ENCODE measurements around the gene CRYBB1. TPM values are rescaled to one million over a fixed set of nuclear protein-coding genes. Genes with fewer than 3 reads are reported as not detected.

CRYBB1 gene
- total RNA-seq, 1 donor from 2014 or later: 0.76 TPM

GRCh38 chr22:26585104-26585790 is 32.6 kb downstream of the CRYBB1 start:
- intact Hi-C loops (cut with DNase I): no loop called here

GRCh38 chr22:26584010-26584409 is 33.8 kb downstream of the CRYBB1 start:
- DNase-seq (ENCODE audit: low spot score): no peak
- intact Hi-C loops (cut with DNase I): no loop called here

More at GRCh38 chr22:26585104-26585790, 32.6 kb downstream of the CRYBB1 start:
- DNase-seq (ENCODE audit: low spot score) (peak; percentile 68), ATAC-seq (no peak)

DNA sequence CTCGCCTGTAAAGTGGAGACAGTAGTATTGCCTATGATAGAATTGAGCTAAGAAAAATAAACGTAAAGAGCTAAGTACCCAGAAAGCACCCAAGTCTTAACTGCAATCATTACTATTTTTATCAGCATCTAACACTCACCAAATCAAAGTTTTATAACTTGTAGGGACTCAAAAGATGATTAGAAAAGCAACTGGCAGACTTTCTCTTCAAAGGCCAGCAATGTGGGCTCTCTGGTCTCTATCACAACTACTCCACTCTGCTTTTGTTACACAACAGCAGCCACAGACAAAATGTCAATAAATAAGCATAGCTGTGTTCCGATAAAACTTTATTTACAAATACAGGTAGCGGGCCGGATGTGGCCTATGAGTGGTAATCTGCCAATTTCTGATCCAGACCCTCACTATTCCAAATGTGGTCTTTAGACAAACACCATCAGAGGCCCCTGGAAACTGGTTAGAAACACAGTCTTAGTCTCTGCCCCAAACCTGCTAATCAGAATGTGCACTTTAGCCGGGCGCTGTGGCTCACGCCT is 36.1 kb downstream of the CRYBB1 start:
- no peak for ATAC-seq

More at GRCh38 chr22:26584010-26584409, 33.8 kb downstream of the CRYBB1 start:
- ATAC-seq: no peak

GRCh38 chr22:26581026-26581425 is 36.8 kb downstream of the CRYBB1 start:
- DNase-seq (ENCODE audit: low spot score) (no peak), ATAC-seq (no peak)
- intact Hi-C loops (cut with DNase I): no loop called here

More for the DNA sequence above, 36.1 kb downstream of the CRYBB1 start:
- intact Hi-C loops (cut with DNase I): no loop called here
- no peak for DNase-seq (ENCODE audit: low spot score)

GRCh38 chr22:26580240-26580962 is 37.4 kb downstream of the CRYBB1 start:
- intact Hi-C loops (cut with DNase I): no loop called here
- ATAC-seq: no peak
- DNase-seq (ENCODE audit: low spot score): no peak

GRCh38 chr22:26579331-26579886 is 38.4 kb downstream of the CRYBB1 start:
- DNase-seq (ENCODE audit: low spot score) (no peak), ATAC-seq (peak; percentile 48)
- intact Hi-C loops (cut with DNase I): no loop called here

GRCh38 chr22:26577081-26577480 is 40.7 kb downstream of the CRYBB1 start:
- intact Hi-C loops (cut with DNase I): no loop called here
- ATAC-seq (no peak), DNase-seq (ENCODE audit: low spot score) (no peak)

DNA sequence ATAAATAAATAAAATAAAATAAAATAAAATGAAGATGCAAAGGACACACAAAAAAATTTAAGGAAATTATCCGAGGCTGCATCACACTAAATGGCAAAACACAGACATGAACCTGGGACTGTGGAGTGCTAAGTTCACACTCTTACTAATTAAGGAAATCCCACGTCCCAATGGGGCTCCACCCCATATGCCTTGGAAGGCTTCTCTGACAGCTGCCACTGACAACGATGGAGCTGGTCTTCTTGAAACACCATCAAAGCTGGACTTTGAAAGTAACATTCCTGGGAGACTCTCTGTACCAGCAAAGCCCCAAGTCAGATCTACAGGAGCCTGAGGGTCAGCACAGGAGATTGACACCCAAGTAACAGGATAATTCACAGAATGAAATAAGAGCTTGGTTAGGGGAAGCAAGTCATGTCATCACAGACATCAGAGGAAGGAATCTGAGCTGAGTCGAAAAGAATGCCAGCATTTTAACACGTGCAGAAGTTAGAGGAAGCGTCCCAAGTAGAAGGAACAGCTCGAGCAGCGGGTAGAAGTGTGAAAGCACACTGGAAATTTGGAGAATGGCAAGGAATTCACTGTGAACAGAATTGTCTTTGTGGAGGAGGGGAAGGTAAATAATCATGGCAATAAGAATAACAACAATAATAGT is 41.7 kb downstream of the CRYBB1 start:
- intact Hi-C loops (cut with DNase I): no loop called here
- no peak for DNase-seq (ENCODE audit: low spot score)
- ATAC-seq: no peak

- intact Hi-C loops (cut with DNase I): no loop called here
- no peak for ATAC-seq
- no peak for DNase-seq (ENCODE audit: low spot score)
Measured at GRCh38 chr22:26574001-26574723, 43.7 kb downstream of the CRYBB1 start.

- ATAC-seq (peak; percentile 78), DNase-seq (ENCODE audit: low spot score) (no peak)
- intact Hi-C loops (cut with DNase I): no loop called here
Measured at GRCh38 chr22:26573026-26573662, 44.7 kb downstream of the CRYBB1 start.

GRCh38 chr22:26570864-26571525 is 46.8 kb downstream of the CRYBB1 start:
- DNase-seq (ENCODE audit: low spot score): no peak
- intact Hi-C loops (cut with DNase I): no loop called here
- ATAC-seq: no peak

- intact Hi-C loops (cut with DNase I): no loop called here
- DNase-seq (ENCODE audit: low spot score) (no peak), ATAC-seq (peak; percentile 31)
Measured at GRCh38 chr22:26570115-26570514, 47.7 kb downstream of the CRYBB1 start.

- DNase-seq (ENCODE audit: low spot score) (no peak), ATAC-seq (no peak)
- intact Hi-C loops (cut with DNase I): no loop called here
Measured at GRCh38 chr22:26568207-26568706, 49.6 kb downstream of the CRYBB1 start.

- no peak for ATAC-seq
- intact Hi-C loops (cut with DNase I): no loop called here
- no peak for DNase-seq (ENCODE audit: low spot score)
Measured at GRCh38 chr22:26567610-26568009, 50.2 kb downstream of the CRYBB1 start.

GRCh38 chr22:26566994-26567393 is 50.8 kb downstream of the CRYBB1 start:
- ATAC-seq (no peak), DNase-seq (ENCODE audit: low spot score) (no peak)
- intact Hi-C loops (cut with DNase I): no loop called here

DNA sequence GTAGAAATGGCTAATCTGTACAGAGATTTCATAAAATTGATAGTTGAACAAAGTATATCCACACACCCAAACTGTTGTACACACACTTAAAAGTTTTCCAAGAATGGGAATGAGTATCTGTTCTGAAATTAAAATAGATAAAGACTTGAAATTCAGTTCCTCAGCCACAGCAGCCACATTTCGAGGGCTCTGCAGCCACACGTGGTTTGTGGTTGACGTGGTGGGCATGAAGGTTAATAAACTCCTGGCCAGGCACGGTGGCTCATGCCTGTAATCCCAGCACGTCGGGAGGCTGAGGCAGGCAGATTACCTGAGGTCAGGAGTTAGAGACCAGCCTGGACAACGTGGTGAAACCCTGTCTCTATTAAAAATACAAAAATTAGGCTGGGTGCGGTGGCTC is 51.9 kb downstream of the CRYBB1 start:
- no peak for ATAC-seq
- intact Hi-C loops (cut with DNase I): no loop called here
- DNase-seq (ENCODE audit: low spot score): no peak

DNA sequence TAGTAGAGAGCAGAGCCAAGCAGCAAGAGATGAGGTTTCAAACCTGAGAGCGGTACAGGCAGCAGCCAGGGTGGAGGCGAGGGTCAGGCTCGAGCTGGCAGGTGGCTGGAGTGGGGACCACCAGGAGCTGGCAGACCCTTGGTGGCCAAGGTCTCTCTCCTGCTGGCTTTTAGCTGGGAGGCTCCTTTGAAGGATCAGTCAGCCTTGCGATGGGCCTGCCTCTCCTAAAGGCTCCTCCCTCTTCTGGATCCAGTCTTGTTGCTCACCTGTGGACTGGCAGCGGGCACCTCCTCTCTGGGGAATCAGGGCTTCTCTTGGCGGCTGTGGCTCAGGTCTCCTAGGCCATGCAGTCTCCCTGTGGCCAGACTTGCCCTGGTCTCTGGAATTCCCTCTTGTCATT is 52.6 kb downstream of the CRYBB1 start:
- intact Hi-C loops (cut with DNase I): no loop called here
- no peak for ATAC-seq
- no peak for DNase-seq (ENCODE audit: low spot score)

DNA sequence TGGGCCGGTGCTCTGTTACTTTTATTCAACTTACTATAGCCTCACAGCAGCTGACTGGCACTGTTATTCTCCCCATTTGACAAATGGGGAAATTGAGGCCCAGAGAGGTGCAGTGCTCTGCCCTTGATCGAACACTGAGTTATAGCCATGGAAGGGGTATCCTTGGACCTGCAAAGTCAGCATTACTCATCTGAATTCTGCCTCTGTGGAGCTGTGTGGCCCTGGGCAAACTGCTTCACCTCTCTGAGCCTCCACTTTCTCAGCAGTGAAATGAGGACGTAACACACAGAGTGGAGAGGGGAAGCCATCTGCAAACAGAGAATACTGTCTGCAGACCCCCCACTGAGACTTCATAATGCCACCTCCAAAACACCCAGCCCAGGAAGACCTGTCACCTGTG is 53.2 kb downstream of the CRYBB1 start:
- ATAC-seq (no peak), DNase-seq (ENCODE audit: low spot score) (no peak)
- intact Hi-C loops (cut with DNase I): no loop called here

Data from sciatic nerve (tissue), 2 donors.